CD14-positive monocyte (primary cell): ENCODE measurements around the gene LSM3. TPM values are rescaled to one million over a fixed set of nuclear protein-coding genes. Genes with fewer than 3 reads are reported as not detected.

Source experiments
- DNase-seq, 3 donors: peaks; one replicate each; pipeline ENCODE4 v3.0.0-alpha.2; 2011 to 2022
- H2AFZ ChIP-seq: 2 replicates; pipeline ENCODE4 v1.6.0; 2012; ENCODE audit warnings: mild to moderate bottlenecking, low read depth, low read length, inconsistent platforms; ENCODE audit not compliant: insufficient read depth, poor library complexity, severe bottlenecking
- H3K27ac ChIP-seq, 2 donors: 1 replicate in 1 of 2; 2 replicates in 1 of 2; pipeline ENCODE4 v1.5.1; 2012 to 2013; ENCODE audit warnings: low read length in 2 of 2, control low read depth in 1 of 2, inconsistent platforms in 1 of 2, low read depth in 1 of 2, mild to moderate bottlenecking in 1 of 2
- H3K27me3 ChIP-seq, 2 donors: one replicate each; pipeline versions ENCODE4 v1.6.0 to v1.6.1; 2011 to 2013; ENCODE audit warnings: low read length in 2 of 2; ENCODE audit not compliant: control insufficient read depth in 2 of 2, insufficient read depth in 2 of 2
- H3K36me3 ChIP-seq, 2 donors: replicated peaks in 1 of 2; 1 replicate in 1 of 2; 2 replicates in 1 of 2; pipeline versions ENCODE4 v1.5.1 to v1.6.1; 2012 to 2013; ENCODE audit warnings: low read length in 2 of 2, control low read depth in 1 of 2, inconsistent platforms in 1 of 2, mild to moderate bottlenecking in 1 of 2; ENCODE audit not compliant: insufficient read depth in 2 of 2, control insufficient read depth in 1 of 2
- H3K4me1 ChIP-seq, 2 donors: 1 replicate in 1 of 2; 2 replicates in 1 of 2; pipeline versions ENCODE4 v1.5.1 to v1.6.1; 2012 to 2013; ENCODE audit warnings: low read length in 2 of 2, control low read depth in 1 of 2, inconsistent platforms in 1 of 2, mild to moderate bottlenecking in 1 of 2, moderate library complexity in 1 of 2; ENCODE audit not compliant: insufficient read depth in 2 of 2, control insufficient read depth in 1 of 2
- H3K4me2 ChIP-seq: replicated peaks from 2 replicates; pipeline ENCODE3; 2012; ENCODE audit warnings: low read length, moderate library complexity, mild to moderate bottlenecking; ENCODE audit not compliant: poor library complexity, severe bottlenecking; ENCODE audit errors: extremely low read depth
- H3K4me3 ChIP-seq, 3 experiments: fragments of 200-600 bp in 1 of 3; sonication (generic) in 1 of 3; replicated peaks in 1 of 3; 1 replicate in 2 of 3; 2 replicates in 1 of 3; pipeline ENCODE4 v1.5.1; 2011 to 2013; ENCODE audit warnings: low read length in 3 of 3, mild to moderate bottlenecking in 3 of 3, control low read depth in 2 of 3, low read depth in 2 of 3, inconsistent platforms in 1 of 3, moderate library complexity in 1 of 3
- H3K79me2 ChIP-seq: 2 replicates; pipeline ENCODE4 v1.6.0; 2012; ENCODE audit warnings: mild to moderate bottlenecking, control low read depth, inconsistent platforms, low read length, moderate library complexity; ENCODE audit not compliant: insufficient read depth
- H3K9ac ChIP-seq: 2 replicates; pipeline ENCODE4 v1.6.0; 2017; ENCODE audit warnings: low read length, mild to moderate bottlenecking; ENCODE audit not compliant: insufficient read depth, poor library complexity, severe bottlenecking
- H3K9me3 ChIP-seq, 2 donors: replicated peaks in 1 of 2; 1 replicate in 1 of 2; 2 replicates in 1 of 2; pipeline versions ENCODE4 v1.5.1 to v1.6.1; 2012 to 2013; ENCODE audit warnings: low read length in 2 of 2, control low read depth in 1 of 2; ENCODE audit not compliant: control insufficient read depth in 1 of 2, insufficient read depth in 1 of 2
- H4K20me1 ChIP-seq: 2 replicates; pipeline ENCODE4 v1.6.0; 2012; ENCODE audit warnings: mild to moderate bottlenecking, low read length, control low read depth, moderate library complexity; ENCODE audit not compliant: insufficient read depth
- H3K27ac Mint-ChIP-seq, 7 donors: one replicate each; pipeline ENCODE4 v1.8.0; 2020; ENCODE audit warnings: mild to moderate bottlenecking in 7 of 7, mixed read lengths in 7 of 7, moderate library complexity in 6 of 7, inconsistent platforms in 2 of 7
- H3K27me3 Mint-ChIP-seq, 3 donors: one replicate each; pipeline ENCODE4 v1.8.0; 2021 to 2022; ENCODE audit warnings: low read depth in 3 of 3, mild to moderate bottlenecking in 3 of 3, mixed read lengths in 3 of 3, moderate library complexity in 3 of 3, inconsistent platforms in 1 of 3
- H3K36me3 Mint-ChIP-seq, 2 donors: one replicate each; pipeline ENCODE4 v1.8.0; 2020; ENCODE audit warnings: mixed read lengths in 2 of 2, inconsistent platforms in 1 of 2, mild to moderate bottlenecking in 1 of 2
- H3K4me1 Mint-ChIP-seq: one replicate; pipeline ENCODE4 v1.8.0; 2020; ENCODE audit warnings: mild to moderate bottlenecking, mixed read lengths
- H3K4me3 Mint-ChIP-seq, 2 donors: one replicate each; pipeline ENCODE4 v1.8.0; 2020; ENCODE audit warnings: mild to moderate bottlenecking in 2 of 2, mixed read lengths in 2 of 2, moderate library complexity in 1 of 2
- H3K9me3 Mint-ChIP-seq, 7 donors: one replicate each; pipeline ENCODE4 v1.8.0; 2020 to 2022; ENCODE audit warnings: mixed read lengths in 7 of 7, mild to moderate bottlenecking in 6 of 7, moderate library complexity in 6 of 7, inconsistent platforms in 2 of 7
- WGBS: methylation state at CpG from one replicate; pipeline ENCODE4 v1.1.5; 2013; ENCODE audit warnings: missing lambda C conversion rate; ENCODE audit not compliant: insufficient coverage; 5-methylcytosine and 5-hydroxymethylcytosine counted together
- intact Hi-C, 2 donors: fragments of 100-400 bp; cut with micrococcal nuclease; formaldehyde crosslinking; loops; one replicate each; pipeline versions ENCODE4 v1.15.0 to v1.15.1; 2023
- polyA plus RNA-seq, 3 donors: library from polyadenylated mRNA; depleted of rRNA in 1 of 3; unstranded in 2 of 3; stranded (reverse) in 1 of 3; fragments of 300-500 nt in 2 of 3; fragments of >200 nt in 1 of 3; fragmentation: Illumina TruSeq in 2 of 3; gene quantifications; 1 replicate in 2 of 3; 2 replicates in 1 of 3; pipeline ENCODE4 v1.2.3, GENCODE V29; 2012 to 2021
- TF ChIP-seq, protein P1 (sequence below): fragments of 200-600 bp; IDR thresholded peaks from one replicate; pipeline ENCODE4 v1.8.0; 2022; ENCODE audit warnings: antibody characterized with exemption, mild to moderate bottlenecking

LSM3 gene
- polyA plus RNA-seq, 3 donors = 4.1 to 23.2 (median 19.8) TPM

DNA sequence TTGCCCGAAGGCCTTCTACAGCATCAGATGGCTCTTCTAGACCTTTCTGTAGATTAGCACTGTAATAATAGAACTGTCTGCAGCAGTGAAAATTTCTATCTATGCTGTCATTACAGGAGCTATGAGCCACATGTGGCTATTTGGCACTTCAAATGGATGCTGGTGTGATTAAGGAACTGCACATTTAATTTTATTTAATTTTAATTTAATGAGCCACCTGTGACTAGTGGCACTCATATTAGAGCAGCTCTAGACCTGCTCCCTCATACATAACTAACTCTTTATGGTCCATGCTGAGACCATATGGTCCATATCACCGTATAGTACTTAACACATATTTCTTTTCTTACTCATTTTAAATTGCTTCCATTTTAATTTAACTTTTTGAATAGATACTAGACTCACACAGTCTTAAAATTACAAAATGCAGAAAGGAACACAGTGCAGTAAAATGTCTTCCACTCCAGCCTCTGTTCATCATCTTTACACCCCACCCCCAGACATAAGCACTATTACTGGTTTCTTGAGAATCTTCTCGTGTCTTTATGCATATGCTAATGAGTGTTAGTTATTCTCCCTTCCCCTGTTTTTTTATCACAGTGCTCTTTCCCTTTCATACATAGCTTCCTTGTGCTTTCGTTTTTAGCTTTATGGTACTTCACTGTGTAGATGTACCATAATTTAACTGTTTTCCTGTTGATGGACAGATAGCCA, 9.6 kb downstream of the LSM3 start:
- H3K27ac ChIP-seq = no peak overlapping the region
- peaks cover 23% of the 10 kb centered on the region for H3K79me2 ChIP-seq
- Mint-ChIP-seq H3K9me3 (no peaks in the 10 kb centered on the region), H3K27ac (no peak overlapping the region), H3K36me3 (peaks cover 48 to 71% of the 10 kb centered on the region in 2 donors), H3K4me1 (peaks cover 6% of the 10 kb centered on the region), H3K27me3 (no peaks in the 10 kb centered on the region), H3K4me3 (no peak overlapping the region)
- no peak overlapping the region for H2AFZ ChIP-seq
- peaks cover 41 to 50% of the 10 kb centered on the region in 2 donors for H3K36me3 ChIP-seq
- no peak overlapping the region for H3K9ac ChIP-seq
- TF ChIP-seq, protein P1, sequence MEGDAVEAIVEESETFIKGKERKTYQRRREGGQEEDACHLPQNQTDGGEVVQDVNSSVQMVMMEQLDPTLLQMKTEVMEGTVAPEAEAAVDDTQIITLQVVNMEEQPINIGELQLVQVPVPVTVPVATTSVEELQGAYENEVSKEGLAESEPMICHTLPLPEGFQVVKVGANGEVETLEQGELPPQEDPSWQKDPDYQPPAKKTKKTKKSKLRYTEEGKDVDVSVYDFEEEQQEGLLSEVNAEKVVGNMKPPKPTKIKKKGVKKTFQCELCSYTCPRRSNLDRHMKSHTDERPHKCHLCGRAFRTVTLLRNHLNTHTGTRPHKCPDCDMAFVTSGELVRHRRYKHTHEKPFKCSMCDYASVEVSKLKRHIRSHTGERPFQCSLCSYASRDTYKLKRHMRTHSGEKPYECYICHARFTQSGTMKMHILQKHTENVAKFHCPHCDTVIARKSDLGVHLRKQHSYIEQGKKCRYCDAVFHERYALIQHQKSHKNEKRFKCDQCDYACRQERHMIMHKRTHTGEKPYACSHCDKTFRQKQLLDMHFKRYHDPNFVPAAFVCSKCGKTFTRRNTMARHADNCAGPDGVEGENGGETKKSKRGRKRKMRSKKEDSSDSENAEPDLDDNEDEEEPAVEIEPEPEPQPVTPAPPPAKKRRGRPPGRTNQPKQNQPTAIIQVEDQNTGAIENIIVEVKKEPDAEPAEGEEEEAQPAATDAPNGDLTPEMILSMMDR = no peak
- no peaks in the 10 kb centered on the region for H4K20me1 ChIP-seq
- H3K4me2 ChIP-seq = no peak overlapping the region
- H3K4me1 ChIP-seq = no peaks in the 10 kb centered on the region
- H3K4me3 ChIP-seq = no peak overlapping the region
- no peak for DNase-seq
- whole genome bisulfite sequencing = 100% methylated on average over 2 of the region's 4 CpGs
- intact Hi-C loops = no loop called here
- no peaks in the 10 kb centered on the region for H3K27me3 ChIP-seq
- no peaks in the 10 kb centered on the region for H3K9me3 ChIP-seq

DNA sequence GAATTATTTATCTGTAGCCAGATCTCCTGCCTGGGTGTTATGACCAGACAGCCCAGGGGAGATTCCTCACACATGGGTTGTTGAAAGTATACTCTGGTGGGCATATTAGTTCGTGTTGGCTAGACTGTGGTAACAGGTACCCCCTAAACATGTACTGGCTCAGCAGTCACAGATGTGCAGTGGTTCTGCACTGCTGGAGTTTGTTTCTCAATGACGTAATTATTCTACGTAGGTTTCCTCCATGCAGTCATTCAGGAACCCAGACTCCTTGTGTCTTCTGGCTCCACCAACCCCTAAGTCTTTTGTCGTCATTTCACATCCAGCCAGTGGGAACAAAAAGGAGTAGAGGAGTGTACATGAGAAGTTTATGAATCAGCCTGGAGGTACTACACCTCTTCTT, 16.2 kb downstream of the LSM3 start:
- TF ChIP-seq, protein P1 = no peak
- H3K4me3 ChIP-seq = no peak overlapping the region
- no peak overlapping the region for H3K4me2 ChIP-seq
- no peaks in the 10 kb centered on the region for H3K27me3 ChIP-seq
- no peaks in the 10 kb centered on the region for H3K9me3 ChIP-seq
- no peaks in the 10 kb centered on the region for H3K4me1 ChIP-seq
- H4K20me1 ChIP-seq = no peaks in the 10 kb centered on the region
- intact Hi-C loops = no loop called here
- H2AFZ ChIP-seq = no peak overlapping the region
- peaks cover 6% of the 10 kb centered on the region for H3K4me1 Mint-ChIP-seq
- H3K27me3 Mint-ChIP-seq = no peaks in the 10 kb centered on the region
- no peaks in the 10 kb centered on the region for H3K9me3 Mint-ChIP-seq
- no peak for DNase-seq
- no peak overlapping the region for H3K9ac ChIP-seq
- WGBS = 100% methylated on average over 1 of the region's 4 CpGs
- no peak overlapping the region for H3K27ac ChIP-seq
- peaks cover 30 to 56% of the 10 kb centered on the region in 2 donors for H3K36me3 ChIP-seq
- peaks cover 9% of the 10 kb centered on the region for H3K79me2 ChIP-seq
- H3K36me3 Mint-ChIP-seq = peaks cover 56 to 69% of the 10 kb centered on the region in 2 donors
- no peak overlapping the region for H3K4me3 Mint-ChIP-seq
- H3K27ac Mint-ChIP-seq = no peak overlapping the region
